Measurements from ENCODE around the gene CASTOR1. TPM values are rescaled to one million over a fixed set of nuclear protein-coding genes. Genes with fewer than 3 reads are reported as not detected.

Gene CASTOR1
- total RNA-seq, 1 experiment from 2014 or later, result 16.0 TPM

DNA sequence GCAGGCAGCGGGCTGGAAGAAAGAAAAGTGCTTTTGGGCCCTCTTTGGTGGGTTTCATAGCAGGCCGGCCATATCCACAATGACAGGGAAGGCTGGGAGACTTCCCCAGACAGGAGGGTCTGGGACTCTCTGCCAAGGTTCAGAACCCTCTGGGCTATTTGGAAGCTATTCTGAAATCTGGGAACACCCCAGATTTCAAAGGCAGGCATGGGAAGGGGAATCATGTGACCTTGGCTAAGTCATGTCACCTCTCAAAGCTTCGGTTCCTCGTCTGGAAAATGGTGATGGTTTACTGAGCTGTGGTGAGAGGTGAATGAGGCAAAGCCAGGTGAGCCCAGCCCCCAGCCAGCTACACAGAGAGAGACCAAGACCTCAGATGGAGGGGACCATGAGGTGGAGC is 4.6 kb downstream of the CASTOR1 start (continued):
- TF ChIP-seq, protein P1, sequence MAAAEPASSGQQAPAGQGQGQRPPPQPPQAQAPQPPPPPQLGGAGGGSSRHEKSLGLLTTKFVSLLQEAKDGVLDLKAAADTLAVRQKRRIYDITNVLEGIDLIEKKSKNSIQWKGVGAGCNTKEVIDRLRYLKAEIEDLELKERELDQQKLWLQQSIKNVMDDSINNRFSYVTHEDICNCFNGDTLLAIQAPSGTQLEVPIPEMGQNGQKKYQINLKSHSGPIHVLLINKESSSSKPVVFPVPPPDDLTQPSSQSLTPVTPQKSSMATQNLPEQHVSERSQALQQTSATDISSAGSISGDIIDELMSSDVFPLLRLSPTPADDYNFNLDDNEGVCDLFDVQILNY (CRISPR knock-in tag; IDR thresholded peaks at IDR 0.05), result no peak
- no peak for TF ChIP-seq JAZF1 (CRISPR knock-in tag; IDR thresholded peaks at IDR 0.05)

DNA sequence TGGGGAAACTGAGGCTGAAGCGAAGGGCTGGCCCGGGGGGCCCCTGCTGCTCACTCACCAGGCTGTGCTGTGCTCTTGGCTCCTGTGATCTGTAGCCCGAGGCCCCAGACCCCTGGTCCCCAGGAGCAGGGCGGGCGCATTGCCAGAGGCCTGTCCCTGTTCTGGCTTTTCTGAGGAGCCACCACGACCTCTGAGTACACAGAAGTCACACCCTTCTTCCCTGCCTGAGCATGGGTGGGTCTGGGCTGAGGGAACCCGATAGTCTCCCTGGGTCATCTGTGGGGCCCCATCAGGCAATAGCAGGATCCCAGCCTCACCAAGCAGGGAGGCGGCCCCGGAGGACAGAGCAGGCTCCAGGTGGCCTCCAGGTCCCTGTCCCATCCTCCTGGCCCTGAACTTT is 5.1 kb downstream of the CASTOR1 start:
- Mint-ChIP-seq H3K4me3 (no peak overlapping the region), H3K4me1 (peaks cover 5% of the 10 kb centered on the region), H3K27ac (no peak overlapping the region), H3K27me3 (ENCODE audit: low read depth) (peaks cover 3% of the 10 kb centered on the region), H3K9me3 (no peaks in the 10 kb centered on the region), H3K36me3 (no peaks in the 10 kb centered on the region)
- no peak for TF ChIP-seq FOXJ3 (CRISPR knock-in tag; IDR thresholded peaks at IDR 0.05; ENCODE audit: borderline replicate concordance)
- POLR2A ChIA-PET, result interaction anchor here (0.6 to 0.7 kb wide), 2 partner anchors 79 to 164 kb away, joined by 3 to 4 read pairs; no protein-coding TSS in a partner anchor
- DNase-seq (ENCODE audit: low spot score), result no peak
- ATAC-seq, result no peak
- CTCF ChIA-PET, result interaction anchor here (0.7 to 3.7 kb wide), 3 partner anchors 14 to 28 kb away, joined by 3 to 25 read pairs (median 18); no protein-coding TSS in a partner anchor

GRCh38 chr22:30283342-30283741 is 6.0 kb downstream of the CASTOR1 start:
- CTCF ChIA-PET, result interaction anchor here (3.6 to 3.7 kb wide), 2 partner anchors 20 to 27 kb away, joined by 18 to 25 read pairs; no protein-coding TSS in a partner anchor
- Mint-ChIP-seq H3K4me1 (peaks cover 4% of the 10 kb centered on the region), H3K27ac (no peak overlapping the region), H3K27me3 (ENCODE audit: low read depth) (peaks cover 3% of the 10 kb centered on the region), H3K36me3 (no peaks in the 10 kb centered on the region), H3K9me3 (no peaks in the 10 kb centered on the region), H3K4me3 (no peak overlapping the region)
- POLR2A ChIA-PET, result interaction anchor here (0.6 to 1.1 kb wide), 2 partner anchors 13 to 258 kb away, joined by 3 read pairs; no protein-coding TSS in a partner anchor
- DNase-seq (ENCODE audit: low spot score) (no peak), ATAC-seq (no peak)
- no peak for TF ChIP-seq PREB (CRISPR knock-in tag; IDR thresholded peaks at IDR 0.05; ENCODE audit: borderline replicate concordance)
- TF ChIP-seq OVOL2 (CRISPR knock-in tag; IDR thresholded peaks at IDR 0.05; ENCODE audit: borderline replicate concordance), result no peak
- TF ChIP-seq NFE2L1 (CRISPR knock-in tag; IDR thresholded peaks at IDR 0.05), result no peak
- no peak for TF ChIP-seq ESRRA (CRISPR knock-in tag; IDR thresholded peaks at IDR 0.05; ENCODE audit: borderline replicate concordance)
- TF ChIP-seq JAZF1 (CRISPR knock-in tag; IDR thresholded peaks at IDR 0.05), result no peak
- TF ChIP-seq ZBTB21 (CRISPR knock-in tag; IDR thresholded peaks at IDR 0.05; ENCODE audit: borderline replicate concordance), result no peak
- TF ChIP-seq, protein P2, sequence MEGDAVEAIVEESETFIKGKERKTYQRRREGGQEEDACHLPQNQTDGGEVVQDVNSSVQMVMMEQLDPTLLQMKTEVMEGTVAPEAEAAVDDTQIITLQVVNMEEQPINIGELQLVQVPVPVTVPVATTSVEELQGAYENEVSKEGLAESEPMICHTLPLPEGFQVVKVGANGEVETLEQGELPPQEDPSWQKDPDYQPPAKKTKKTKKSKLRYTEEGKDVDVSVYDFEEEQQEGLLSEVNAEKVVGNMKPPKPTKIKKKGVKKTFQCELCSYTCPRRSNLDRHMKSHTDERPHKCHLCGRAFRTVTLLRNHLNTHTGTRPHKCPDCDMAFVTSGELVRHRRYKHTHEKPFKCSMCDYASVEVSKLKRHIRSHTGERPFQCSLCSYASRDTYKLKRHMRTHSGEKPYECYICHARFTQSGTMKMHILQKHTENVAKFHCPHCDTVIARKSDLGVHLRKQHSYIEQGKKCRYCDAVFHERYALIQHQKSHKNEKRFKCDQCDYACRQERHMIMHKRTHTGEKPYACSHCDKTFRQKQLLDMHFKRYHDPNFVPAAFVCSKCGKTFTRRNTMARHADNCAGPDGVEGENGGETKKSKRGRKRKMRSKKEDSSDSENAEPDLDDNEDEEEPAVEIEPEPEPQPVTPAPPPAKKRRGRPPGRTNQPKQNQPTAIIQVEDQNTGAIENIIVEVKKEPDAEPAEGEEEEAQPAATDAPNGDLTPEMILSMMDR (IDR thresholded peaks at IDR 0.05), result no peak
- TF ChIP-seq FOXP1 (CRISPR knock-in tag; IDR thresholded peaks at IDR 0.05; ENCODE audit: borderline replicate concordance), result no peak
- TF ChIP-seq KAT7 (CRISPR knock-in tag; IDR thresholded peaks at IDR 0.05; ENCODE audit: borderline replicate concordance), result no peak
- TF ChIP-seq, protein P3, sequence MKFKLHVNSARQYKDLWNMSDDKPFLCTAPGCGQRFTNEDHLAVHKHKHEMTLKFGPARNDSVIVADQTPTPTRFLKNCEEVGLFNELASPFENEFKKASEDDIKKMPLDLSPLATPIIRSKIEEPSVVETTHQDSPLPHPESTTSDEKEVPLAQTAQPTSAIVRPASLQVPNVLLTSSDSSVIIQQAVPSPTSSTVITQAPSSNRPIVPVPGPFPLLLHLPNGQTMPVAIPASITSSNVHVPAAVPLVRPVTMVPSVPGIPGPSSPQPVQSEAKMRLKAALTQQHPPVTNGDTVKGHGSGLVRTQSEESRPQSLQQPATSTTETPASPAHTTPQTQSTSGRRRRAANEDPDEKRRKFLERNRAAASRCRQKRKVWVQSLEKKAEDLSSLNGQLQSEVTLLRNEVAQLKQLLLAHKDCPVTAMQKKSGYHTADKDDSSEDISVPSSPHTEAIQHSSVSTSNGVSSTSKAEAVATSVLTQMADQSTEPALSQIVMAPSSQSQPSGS (CRISPR knock-in tag; IDR thresholded peaks at IDR 0.05; ENCODE audit: borderline replicate concordance, low read depth), result no peak
- TF ChIP-seq NFYB (CRISPR knock-in tag; conservative IDR thresholded peaks at IDR 0.05; ENCODE audit: low read depth), result no peak
- TF ChIP-seq TEAD1 (CRISPR knock-in tag; IDR thresholded peaks at IDR 0.05), result no peak
- no peak for TF ChIP-seq NR1H2 (CRISPR knock-in tag; IDR thresholded peaks at IDR 0.05)

GRCh38 chr22:30282616-30283046 is 6.7 kb downstream of the CASTOR1 start:
- H3K4me1 Mint-ChIP-seq, result peaks cover 4% of the 10 kb centered on the region
- H3K36me3 Mint-ChIP-seq, result no peaks in the 10 kb centered on the region
- no peaks in the 10 kb centered on the region for H3K9me3 Mint-ChIP-seq
- ChIA-PET CTCF (interaction anchor here (3.6 to 3.7 kb wide), 2 partner anchors 19 to 27 kb away, joined by 18 to 25 read pairs; no protein-coding TSS in a partner anchor), POLR2A (interaction anchor here (1.1 kb wide), 1 partner anchor 13 kb away, joined by 3 read pairs; no protein-coding TSS in a partner anchor)
- DNase-seq (ENCODE audit: low spot score) (no peak), ATAC-seq (no peak)
- no peaks in the 10 kb centered on the region for H3K27me3 Mint-ChIP-seq (ENCODE audit: low read depth)
- H3K4me3 Mint-ChIP-seq, result no peak overlapping the region
- H3K27ac Mint-ChIP-seq, result no peak overlapping the region
- no peak for TF ChIP-seq NR2C2 (CRISPR knock-in tag; IDR thresholded peaks at IDR 0.05)
- no peak for TF ChIP-seq ATF1 (CRISPR knock-in tag; IDR thresholded peaks at IDR 0.05)
- TF ChIP-seq NR1H2 (CRISPR knock-in tag; IDR thresholded peaks at IDR 0.05), result no peak
- no peak for TF ChIP-seq SOX15 (CRISPR knock-in tag; IDR thresholded peaks at IDR 0.05)
- TF ChIP-seq IRF2 (CRISPR knock-in tag; IDR thresholded peaks at IDR 0.05; ENCODE audit: borderline replicate concordance, low read depth), result no peak
- TF ChIP-seq FOXP1 (CRISPR knock-in tag; IDR thresholded peaks at IDR 0.05; ENCODE audit: borderline replicate concordance), result no peak
- TF ChIP-seq MXD4 (CRISPR knock-in tag; IDR thresholded peaks at IDR 0.05; ENCODE audit: borderline replicate concordance), result no peak
- no peak for TF ChIP-seq OVOL2 (CRISPR knock-in tag; IDR thresholded peaks at IDR 0.05; ENCODE audit: borderline replicate concordance)
- no peak for TF ChIP-seq ZNF396 (CRISPR knock-in tag; IDR thresholded peaks at IDR 0.05; ENCODE audit: borderline replicate concordance)
- TF ChIP-seq GABPB1 (CRISPR knock-in tag; IDR thresholded peaks at IDR 0.05), result no peak
- TF ChIP-seq JAZF1 (CRISPR knock-in tag; IDR thresholded peaks at IDR 0.05), result no peak
- no peak for TF ChIP-seq SMAD3 (CRISPR knock-in tag; IDR thresholded peaks at IDR 0.05; ENCODE audit: borderline replicate concordance)
- TF ChIP-seq HMGA2 (CRISPR knock-in tag; IDR thresholded peaks at IDR 0.05), result no peak
- no peak for TF ChIP-seq ZNF423 (CRISPR knock-in tag; IDR thresholded peaks at IDR 0.05)
- TF ChIP-seq NFYB (CRISPR knock-in tag; conservative IDR thresholded peaks at IDR 0.05; ENCODE audit: low read depth), result no peak
